Activated CD4-positive, alpha-beta T cell treated with anti-CD3 and anti-CD28 coated beads for 36 hours (primary cell): ENCODE measurements around the gene USP24. TPM values are rescaled to one million over a fixed set of nuclear protein-coding genes. Genes with fewer than 3 reads are reported as not detected.
"Not testable (repeated sequence)": the region's sequence is repeated elsewhere in the genome, so short reads cannot be mapped to it uniquely, and the experiment has no call there.

Experiments used
- ATAC-seq: fragments of 200-7000 bp; cut with Tn5 transposase; one replicate; pipeline ENCODE4 v1.10.0; 2021; ENCODE audit warnings: mild to moderate bottlenecking, moderate library complexity
- CTCF ChIA-PET: fragments of 350-600 bp; sonication (Branson Sonifier 250); formaldehyde crosslinking; loops from one replicate; lab custom pipeline; 2021; ENCODE audit warnings: antibody characterized with exemption; lab: Charles Lee
- POLR2A ChIA-PET: fragments of 350-600 bp; sonication (Branson Sonifier 250); formaldehyde crosslinking; loops from one replicate; lab custom pipeline; 2021; ENCODE audit warnings: antibody characterized with exemption, inconsistent platforms; lab: Charles Lee
- DNase-seq: peaks from one replicate; pipeline ENCODE4 v3.0.0-alpha.2; 2020
- H3K27ac Mint-ChIP-seq: one replicate; pipeline ENCODE4 v1.8.0; 2021; ENCODE audit warnings: mixed read lengths
- H3K27me3 Mint-ChIP-seq: one replicate; pipeline ENCODE4 v1.8.0; 2021; ENCODE audit warnings: mixed read lengths
- H3K36me3 Mint-ChIP-seq: one replicate; pipeline ENCODE4 v1.8.0; 2021; ENCODE audit warnings: low read depth, mixed read lengths
- H3K4me1 Mint-ChIP-seq: one replicate; pipeline ENCODE4 v1.8.0; 2021; ENCODE audit warnings: mixed read lengths
- H3K4me3 Mint-ChIP-seq: one replicate; pipeline ENCODE4 v1.8.0; 2021; ENCODE audit warnings: mild to moderate bottlenecking, moderate library complexity, mixed read lengths
- H3K9me3 Mint-ChIP-seq: one replicate; pipeline ENCODE4 v1.8.0; 2021; ENCODE audit warnings: low read depth, mixed read lengths
- intact Hi-C, 2 experiments: fragments of 100-400 bp; cut with DNase I in 1 of 2; cut with micrococcal nuclease in 1 of 2; formaldehyde crosslinking; loops; one replicate each; pipeline versions ENCODE4 v1.14.2 to v1.15.1; 2022 to 2024; cut with DNase I, micrococcal nuclease
- microRNA-seq: library from miRNA; unstranded; fragments of <30 nt; microRNA quantifications from one replicate; pipeline ENCODE4 v1.2.0, GENCODE V29; 2021; ENCODE audit warnings: borderline replicate concordance
- total RNA-seq, 2 experiments: library from RNA; stranded (reverse); gene quantifications; one replicate each; pipeline ENCODE4 v1.2.3, GENCODE V29; 2021

Gene USP24
- total RNA-seq, 2 experiments from 2014 or later = 37.0 to 39.7 TPM

- POLR2A ChIA-PET = no interaction called here
- Mint-ChIP-seq H3K9me3 (no peaks in the 10 kb centered on the region), H3K27me3 (peaks cover 44% of the 10 kb centered on the region), H3K4me1 (no peaks in the 10 kb centered on the region), H3K36me3 (no peaks in the 10 kb centered on the region), H3K27ac (no peak overlapping the region), H3K4me3 (no peak overlapping the region)
- CTCF ChIA-PET = interaction anchor here (0.7 to 1.7 kb wide), 4 partner anchors 10 to 345 kb away, joined by 4 to 8 read pairs (median 4); no protein-coding TSS in a partner anchor
- DNase-seq = no peak
- ATAC-seq = no peak
- intact Hi-C loops = no loop called here
These were observed 180.6 kb downstream of the USP24 start for GRCh38 chr1:55034476-55035133.

GRCh38 chr1:55033265-55033614 is 181.9 kb downstream of the USP24 start:
- H3K27ac Mint-ChIP-seq = no peak overlapping the region
- ATAC-seq (no peak), DNase-seq (no peak)
- H3K9me3 Mint-ChIP-seq = no peaks in the 10 kb centered on the region
- H3K4me3 Mint-ChIP-seq = no peak overlapping the region
- no peaks in the 10 kb centered on the region for H3K36me3 Mint-ChIP-seq
- ChIA-PET POLR2A (no interaction called here), CTCF (interaction anchor here (0.7 kb wide), 1 partner anchor 688 kb away, joined by 3 read pairs; no protein-coding TSS in a partner anchor)
- intact Hi-C loops = no loop called here
- no peaks in the 10 kb centered on the region for H3K4me1 Mint-ChIP-seq
- peaks cover 32% of the 10 kb centered on the region for H3K27me3 Mint-ChIP-seq

- CTCF ChIA-PET = interaction anchor here (0.6 kb wide), 1 partner anchor 80 kb away, joined by 3 read pairs; no protein-coding TSS in a partner anchor
- ATAC-seq, H3K27ac Mint-ChIP-seq, H3K4me1 Mint-ChIP-seq, H3K9me3 Mint-ChIP-seq, DNase-seq, intact Hi-C loops, H3K4me3 Mint-ChIP-seq, POLR2A ChIA-PET, H3K36me3 Mint-ChIP-seq: not testable (repeated sequence)
- H3K27me3 Mint-ChIP-seq = peaks cover 15% of the 10 kb centered on the region
These were observed 184.1 kb downstream of the USP24 start for GRCh38 chr1:55031098-55031497.

- CTCF ChIA-PET, H3K4me3 Mint-ChIP-seq: not testable (repeated sequence)
These were observed 188.5 kb downstream of the USP24 start for GRCh38 chr1:55026682-55027081.

GRCh38 chr1:55024163-55024562 is 191.0 kb downstream of the USP24 start:
- H3K27ac Mint-ChIP-seq, DNase-seq, intact Hi-C loops, H3K4me1 Mint-ChIP-seq, CTCF ChIA-PET, ATAC-seq, H3K27me3 Mint-ChIP-seq, H3K9me3 Mint-ChIP-seq, H3K4me3 Mint-ChIP-seq, H3K36me3 Mint-ChIP-seq, POLR2A ChIA-PET: not testable (repeated sequence)

More at GRCh38 chr1:55026682-55027081, 188.5 kb downstream of the USP24 start:
- H3K27me3 Mint-ChIP-seq, H3K4me1 Mint-ChIP-seq, H3K9me3 Mint-ChIP-seq, H3K27ac Mint-ChIP-seq, intact Hi-C loops, H3K36me3 Mint-ChIP-seq, POLR2A ChIA-PET, ATAC-seq, DNase-seq: not testable (repeated sequence)

GRCh38 chr1:55021942-55022546 is 193.1 kb downstream of the USP24 start:
- Mint-ChIP-seq H3K9me3 (no peaks in the 10 kb centered on the region), H3K27ac (no peak overlapping the region), H3K36me3 (no peaks in the 10 kb centered on the region), H3K4me1 (no peaks in the 10 kb centered on the region), H3K4me3 (no peak overlapping the region), H3K27me3 (peaks cover 3% of the 10 kb centered on the region)
- intact Hi-C loops = loop anchor here (1.0 to 2.0 kb wide), 6 partner anchors 25 to 350 kb away; no protein-coding TSS in a partner anchor
- CTCF ChIA-PET = interaction anchor here (0.5 to 2.0 kb wide), 25 partner anchors 12 to 1375 kb away, joined by 3 to 38 read pairs (median 4); partner anchors contain the start of genes BSND and TTC4
- DNase-seq = peak; percentile 88
- ATAC-seq = peak; percentile 99
- POLR2A ChIA-PET = interaction anchor here (1.5 kb wide), 1 partner anchor 77 kb away, joined by 3 read pairs; no protein-coding TSS in a partner anchor

- Mint-ChIP-seq H3K36me3 (no peaks in the 10 kb centered on the region), H3K4me3 (no peak overlapping the region), H3K9me3 (no peaks in the 10 kb centered on the region), H3K27ac (no peak overlapping the region), H3K4me1 (no peaks in the 10 kb centered on the region), H3K27me3 (peaks cover 9% of the 10 kb centered on the region)
- DNase-seq = no peak
- ChIA-PET CTCF (interaction anchor here (0.7 to 1.6 kb wide), 5 partner anchors 17 to 73 kb away, joined by 3 to 7 read pairs (median 3); no protein-coding TSS in a partner anchor), POLR2A (no interaction called here)
- no peak for ATAC-seq
- intact Hi-C loops = no loop called here
These were observed 196.8 kb downstream of the USP24 start for GRCh38 chr1:55018395-55018794.

Small RNA genes within 50 kb of the gene (microRNA-seq; reads per million reads assigned to microRNA genes)
- 8.8 reads per million, percentile 26 among the genes with 10 or more reads in this experiment for gene MIR4422

Other genes with a start within 250 kb of the USP24 start
- not detected for gene TMEM61, start 234.7 kb downstream of the USP24 start, total RNA-seq
- gene BSND, start 216.4 kb downstream of the USP24 start, total RNA-seq = not detected
- not detected for gene PCSK9, start 175.8 kb downstream of the USP24 start, total RNA-seq